Measurements from ENCODE around the gene GABPA.
A peak's percentile ranks its signal among the peaks of the same experiment; 100 is the strongest.
"Not testable (repeated sequence)": the region's sequence is repeated elsewhere in the genome, so short reads cannot be mapped to it uniquely, and the experiment has no call there.

GABPA gene

DNA sequence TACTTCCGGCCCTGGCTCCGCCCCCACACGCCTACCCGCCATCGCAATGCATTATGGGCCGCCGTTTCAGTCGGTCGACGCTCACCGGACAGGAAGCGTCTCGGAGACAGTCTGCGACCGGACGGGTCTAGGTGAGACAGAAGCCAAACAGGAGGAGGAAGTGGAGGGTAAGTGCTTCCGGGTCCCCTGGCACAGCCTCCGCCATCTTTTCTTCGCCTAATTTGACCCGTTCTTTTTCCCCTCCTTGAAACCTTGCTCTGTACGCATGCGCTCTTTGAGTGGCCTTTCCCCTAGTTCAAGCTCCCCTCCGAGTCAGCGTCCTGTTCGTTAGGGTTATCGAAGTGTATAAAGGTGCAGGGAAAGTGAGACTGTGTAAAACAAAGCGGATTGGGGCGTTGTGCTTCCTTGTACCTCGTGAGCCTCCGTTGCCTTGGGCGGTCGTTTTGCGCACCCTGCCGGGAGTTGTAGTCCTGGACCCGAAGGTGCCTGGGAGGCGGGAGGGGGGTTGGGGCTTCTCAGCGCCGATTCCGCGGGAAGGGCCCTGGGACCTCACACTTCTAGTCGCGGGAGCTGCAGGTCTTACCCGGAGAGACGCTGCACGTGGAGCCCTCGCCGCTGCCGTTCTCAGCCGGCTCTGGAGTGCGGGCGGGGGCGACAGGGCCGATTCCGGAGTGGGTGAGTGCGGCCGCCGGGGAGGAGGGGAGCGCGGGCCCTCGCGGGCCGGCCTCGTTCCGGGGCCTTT, at the start of gene GABPA, which contains the start of gene ATP5PF:
Gene GABPA (plus strand): TSS at position 69 of the 742 bp plus-strand sequence. CDS start 6,627 bp downstream, outside the sequence.
Gene ATP5PF (minus strand): TSS at position 1 of the 742 bp plus-strand sequence. CDS start 5,110 bp downstream, outside the sequence.
- peak; percentile 99 for DNase-seq

DNA sequence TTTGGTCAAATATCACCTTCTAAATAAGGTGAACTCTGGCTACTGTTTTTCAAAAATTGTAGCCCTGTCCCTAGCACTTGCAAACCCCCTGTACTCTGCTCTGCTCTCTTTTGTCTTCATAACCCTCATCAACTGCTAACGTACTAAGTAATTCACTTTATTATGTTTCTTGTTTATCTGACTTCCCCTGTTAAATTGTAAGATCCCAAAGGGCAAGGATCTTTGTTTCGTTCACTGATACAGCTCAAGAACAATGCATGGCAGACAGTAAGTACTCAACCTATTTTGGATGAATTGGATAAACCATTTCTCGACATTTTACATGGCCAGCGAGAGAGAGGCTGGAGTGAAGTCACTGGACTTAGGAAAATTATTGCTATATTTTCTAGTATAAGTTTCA, 47.0 kb upstream of the GABPA start:
- no peak for DNase-seq

DNA sequence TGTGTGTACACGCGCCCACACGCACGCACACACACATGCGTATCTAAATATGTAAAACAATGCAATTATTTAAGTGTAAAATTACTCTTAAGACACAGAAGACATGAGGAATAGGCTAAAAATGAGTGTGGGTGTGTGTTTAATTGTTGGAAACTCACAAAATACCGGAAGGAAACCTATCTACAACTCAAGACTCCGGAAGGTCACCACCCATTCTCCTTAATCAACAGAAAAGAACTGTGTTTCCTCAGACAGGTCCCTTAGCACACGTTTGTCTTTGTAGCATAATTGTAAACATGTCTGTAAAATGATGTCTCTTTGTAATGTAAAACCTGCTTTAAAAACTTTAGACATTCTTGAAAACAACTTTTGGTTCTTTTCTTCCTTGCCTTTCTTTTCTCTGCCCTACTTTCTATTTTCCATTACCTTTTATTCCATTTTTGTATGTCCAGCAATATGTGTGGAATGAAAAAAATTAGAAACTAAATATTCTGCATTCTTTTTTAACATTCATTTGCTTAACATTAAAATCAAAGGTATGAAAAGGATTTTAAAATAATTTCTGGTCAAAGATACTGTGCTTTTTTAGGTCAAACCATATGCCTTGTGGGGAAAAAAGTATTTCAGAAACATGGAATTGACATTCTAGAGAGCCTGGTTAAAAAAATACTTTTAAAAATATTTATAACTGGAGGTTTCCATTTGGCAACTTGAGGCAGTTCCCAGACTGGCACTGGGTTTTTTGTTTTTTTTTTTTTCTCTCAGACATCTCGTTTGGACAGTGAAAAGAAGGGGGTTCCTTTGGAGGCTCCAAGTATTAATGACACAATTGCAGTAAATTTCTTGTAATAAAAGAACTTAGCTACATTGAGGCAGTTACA, 46.3 kb upstream of the GABPA start:
- DNase-seq = no peak

DNA sequence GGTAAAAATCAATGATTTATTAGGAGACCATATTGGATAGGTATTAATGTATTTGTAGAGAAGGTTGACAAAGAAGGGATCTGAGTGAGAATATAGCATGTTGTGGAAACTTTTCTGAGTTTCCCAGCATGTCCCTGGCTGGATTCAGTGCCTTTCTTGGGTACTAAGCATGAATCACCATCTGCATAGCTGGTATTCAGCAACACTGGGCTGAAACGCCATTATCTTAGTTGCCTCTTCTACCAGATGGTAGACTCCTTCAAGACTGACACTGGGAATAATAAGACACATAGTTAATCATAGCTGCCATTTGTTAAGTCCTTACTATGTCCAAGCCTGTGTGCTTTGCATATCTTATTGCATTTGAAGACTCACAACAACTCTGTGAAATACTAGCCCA, 45.5 kb upstream of the GABPA start:
- no peak for DNase-seq

DNA sequence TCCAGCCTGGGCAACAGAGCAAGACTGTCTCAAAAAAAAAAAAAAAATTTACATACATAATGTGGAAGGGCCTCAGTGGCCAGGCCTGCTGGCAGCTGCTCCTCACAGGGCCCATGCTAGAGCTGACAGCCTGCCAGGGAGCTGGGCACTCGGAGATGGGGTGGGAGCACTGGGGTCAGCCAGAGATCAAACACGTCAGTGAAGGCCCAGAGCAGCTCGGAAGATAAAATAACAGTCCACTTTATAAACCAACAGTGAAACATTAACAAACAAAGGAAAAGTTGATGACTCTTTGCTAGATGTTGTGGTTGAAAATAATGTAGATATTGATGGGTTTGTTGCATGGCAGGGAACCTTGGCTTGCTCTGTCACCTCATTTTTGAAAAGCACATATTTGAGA, 42.8 kb upstream of the GABPA start:
- no peak for DNase-seq

DNA sequence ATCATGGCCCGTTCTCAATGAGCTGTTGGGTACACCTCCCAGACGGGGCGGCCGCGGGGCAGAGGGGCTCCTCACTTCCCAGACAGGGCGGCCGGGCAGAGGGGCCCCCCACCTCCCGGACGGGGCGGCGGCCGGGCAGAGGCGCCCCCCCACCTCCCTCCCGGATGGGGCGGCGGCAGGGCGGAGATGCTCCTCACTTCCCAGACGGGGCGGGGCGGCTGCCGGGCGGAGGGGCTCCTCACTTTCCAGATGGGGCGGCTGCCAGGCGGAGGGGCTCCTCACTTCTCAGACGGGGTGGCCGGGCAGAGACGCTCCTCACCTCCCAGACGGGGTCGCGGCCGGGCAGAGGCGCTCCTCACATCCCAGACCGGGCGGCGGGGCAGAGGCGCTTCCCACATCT, 39.3 kb upstream of the GABPA start:
- not testable (repeated sequence) for DNase-seq

DNA sequence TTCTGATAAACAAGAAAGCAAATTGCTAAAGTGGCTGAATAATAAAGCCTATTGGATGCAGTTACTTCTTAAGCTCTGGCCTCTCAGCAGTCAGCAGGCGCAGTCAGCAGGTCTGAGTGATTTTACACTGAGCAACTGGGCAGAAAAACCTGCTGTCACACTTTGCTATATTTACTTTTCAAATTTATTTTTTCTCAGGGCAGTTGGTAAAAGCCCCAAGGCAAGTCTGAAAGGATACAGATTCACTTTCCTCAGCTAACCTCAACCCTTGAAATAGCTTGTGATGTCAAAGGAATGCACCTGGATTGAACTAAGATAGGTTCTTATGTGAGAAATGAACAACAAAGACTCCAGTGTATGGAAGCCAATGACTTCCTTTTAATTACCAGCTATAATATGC, 34.0 kb upstream of the GABPA start:
- no peak for DNase-seq

DNA sequence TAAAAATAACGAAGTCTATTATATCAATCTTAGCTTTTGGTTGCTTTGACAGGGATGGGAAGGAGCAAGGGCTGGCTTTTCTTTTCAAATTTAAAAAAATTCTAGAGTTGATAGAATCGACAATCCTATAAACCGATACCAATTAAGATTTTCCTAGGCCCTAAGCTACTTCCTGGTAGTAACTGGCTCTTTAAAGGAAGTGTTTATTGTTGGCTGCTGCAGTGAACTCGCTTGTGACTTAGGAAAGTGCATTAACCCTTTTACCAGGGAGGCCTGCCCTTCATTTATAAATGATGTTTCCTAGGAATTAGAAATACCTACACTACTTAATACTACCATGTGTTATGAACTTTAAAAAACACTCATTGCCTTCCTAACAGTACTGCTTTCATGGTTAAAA, 33.2 kb upstream of the GABPA start:
- DNase-seq = no peak

DNA sequence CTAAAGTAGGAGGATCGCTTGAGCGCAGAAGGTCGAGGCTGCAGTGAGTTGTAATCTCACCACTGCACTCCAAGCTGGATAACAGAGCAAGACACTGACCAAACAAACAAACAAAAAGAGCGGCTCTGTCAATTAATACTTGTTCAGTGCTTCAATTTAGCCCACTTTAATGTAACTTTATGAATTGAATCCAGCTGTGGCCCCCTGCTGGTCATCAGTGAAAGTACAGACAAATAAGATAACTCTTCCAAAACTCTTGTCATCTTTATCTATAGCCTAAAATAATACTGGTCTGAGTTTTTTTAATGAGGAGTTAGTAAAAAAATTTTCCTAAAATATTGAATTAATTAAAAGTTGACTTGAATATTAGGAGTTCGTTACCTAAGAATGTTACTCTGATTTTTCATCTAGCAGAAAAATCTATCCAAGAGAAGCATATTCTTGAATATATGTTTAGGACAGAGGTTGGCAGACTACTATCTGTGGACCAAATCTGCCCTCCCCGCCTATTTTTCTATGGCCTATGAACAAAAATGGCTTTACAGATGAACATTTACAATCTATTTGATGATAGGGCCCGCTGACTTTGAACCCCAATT, 26.2 kb upstream of the GABPA start:
- peak; percentile 49 for DNase-seq

DNA sequence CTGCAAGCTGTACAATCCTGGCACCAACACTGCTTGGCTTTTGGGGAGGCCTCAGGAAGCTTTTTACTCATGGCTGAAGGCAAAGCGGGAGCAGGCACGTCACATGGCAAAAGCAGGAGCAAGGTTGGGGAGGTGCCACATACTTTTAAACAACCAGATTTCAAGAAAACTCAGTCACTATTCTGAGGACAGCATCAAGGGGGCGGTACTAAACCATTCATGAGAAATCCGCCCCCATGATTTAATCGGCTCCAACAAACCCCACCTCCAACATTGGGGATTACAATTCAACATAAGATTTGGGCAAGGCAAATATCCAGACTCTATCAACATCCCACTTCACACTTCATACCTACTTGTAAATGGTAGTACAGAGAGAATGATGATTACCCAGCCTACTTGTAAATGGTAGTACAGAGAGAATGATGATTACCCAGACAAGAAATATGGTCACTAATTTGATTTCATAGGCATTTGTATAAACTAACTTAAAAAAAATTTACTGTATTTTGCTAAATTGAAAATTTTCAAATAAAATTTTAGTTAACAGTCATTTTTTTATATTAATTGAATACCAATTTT, 25.0 kb upstream of the GABPA start:
- DNase-seq = no peak

DNA sequence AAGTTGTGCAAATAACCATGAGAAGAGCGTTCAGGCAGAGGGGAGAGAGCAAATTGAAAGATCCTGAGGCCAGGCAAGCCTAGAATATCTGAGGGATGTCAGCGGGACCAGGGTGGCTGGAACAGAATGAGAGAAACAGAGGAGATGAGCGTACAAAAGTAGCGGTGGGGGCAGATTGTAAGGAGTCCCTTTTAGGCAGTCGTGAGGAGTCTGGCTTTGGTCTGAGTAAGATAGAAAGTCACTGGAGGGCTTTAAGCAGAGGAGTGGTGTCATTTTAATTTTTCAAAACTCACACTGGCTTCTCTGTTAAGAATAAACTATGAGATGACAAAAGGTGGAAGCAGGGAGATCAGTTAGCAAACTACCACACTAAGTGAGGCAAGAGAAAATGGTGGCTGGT, 24.2 kb upstream of the GABPA start:
- no peak for DNase-seq

DNA sequence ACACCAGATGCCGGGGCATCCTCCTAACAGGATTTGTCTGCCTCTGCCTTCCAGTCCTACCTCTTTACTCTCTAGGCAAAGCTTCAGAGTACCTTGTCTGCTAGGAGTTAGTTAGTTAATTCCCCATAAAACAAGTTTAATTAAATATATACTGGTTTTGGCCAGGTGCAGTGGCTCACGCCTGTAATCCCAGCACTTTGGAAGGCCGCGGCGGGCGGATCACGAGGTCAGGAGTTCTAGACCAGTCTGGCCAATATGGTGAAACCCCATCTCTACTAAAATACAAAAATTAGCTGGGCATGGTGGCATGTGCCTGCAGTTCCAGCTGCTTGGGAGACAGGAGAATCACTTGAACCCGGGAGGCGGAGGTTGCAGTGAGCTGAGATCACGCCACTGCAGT, 20.7 kb upstream of the GABPA start:
- not testable (repeated sequence) for DNase-seq

DNA sequence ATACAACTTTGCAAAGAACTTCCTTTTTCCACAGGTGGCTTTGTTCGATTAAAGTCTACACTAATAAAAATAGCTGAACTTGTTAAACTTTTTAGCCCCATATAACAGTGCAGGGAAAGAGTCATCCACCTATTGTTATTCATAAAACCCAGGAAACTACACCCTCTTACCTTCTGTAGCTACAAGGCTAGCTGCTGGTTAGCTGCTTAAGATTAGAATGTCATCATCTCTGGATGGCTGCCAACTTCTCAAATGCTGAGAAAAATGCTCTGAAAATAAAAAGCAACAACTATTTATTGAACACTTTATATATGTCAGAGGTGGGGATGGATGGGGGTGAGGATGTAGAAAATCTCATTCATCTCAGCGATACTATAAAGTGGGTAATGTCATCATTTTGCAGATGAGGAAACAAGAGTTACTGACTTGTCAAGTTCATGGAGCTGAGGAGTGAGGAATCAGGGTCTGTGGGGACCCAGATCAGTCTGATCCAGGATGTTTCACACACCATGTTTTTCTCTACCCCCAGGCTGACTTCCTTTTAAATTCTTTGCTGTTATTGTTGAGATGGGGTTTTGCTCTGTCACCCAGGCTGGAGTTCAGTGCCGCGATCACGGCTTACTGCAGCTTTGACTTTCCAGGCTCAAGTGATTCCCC, 17.2 kb upstream of the GABPA start:
- no peak for DNase-seq

DNA sequence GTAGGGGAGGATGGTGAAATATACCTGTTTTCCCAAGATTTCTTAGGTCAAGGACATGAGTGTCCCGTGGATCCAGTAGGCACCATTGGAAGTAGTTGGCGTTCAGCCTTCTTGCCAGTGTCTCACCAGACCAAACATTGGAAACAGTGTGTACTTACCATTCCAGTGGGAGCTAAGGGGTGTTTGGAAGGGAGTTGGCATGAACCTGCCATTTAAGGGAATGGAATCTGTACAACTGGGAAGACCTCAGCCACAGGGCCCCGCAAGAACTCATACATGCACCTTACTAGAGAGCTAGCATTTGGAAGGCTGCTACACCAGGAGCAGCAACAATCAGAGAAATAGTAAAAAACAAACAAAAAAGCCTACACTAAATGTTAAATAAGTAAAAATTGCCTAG, 12.8 kb upstream of the GABPA start:
- DNase-seq = no peak

DNA sequence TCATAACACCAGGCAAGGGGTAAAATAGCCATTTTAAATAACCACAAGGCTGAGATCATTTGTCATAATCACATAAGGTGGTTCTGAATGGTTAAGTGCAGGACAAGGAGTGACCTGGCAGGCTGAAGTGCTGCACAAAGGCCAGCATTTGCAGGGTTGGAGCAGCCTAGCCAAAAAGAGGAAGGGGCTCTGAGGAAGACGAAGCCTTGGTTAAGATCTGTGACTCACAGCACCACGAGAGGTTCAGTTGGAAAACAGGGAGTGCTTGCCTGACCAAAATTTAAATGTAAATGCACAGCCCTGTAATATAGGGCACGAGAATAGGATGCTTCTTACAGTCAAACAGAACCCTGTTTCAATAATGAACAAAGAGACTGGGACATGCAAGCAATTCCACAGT, 12.1 kb upstream of the GABPA start:
- DNase-seq = no peak

DNA sequence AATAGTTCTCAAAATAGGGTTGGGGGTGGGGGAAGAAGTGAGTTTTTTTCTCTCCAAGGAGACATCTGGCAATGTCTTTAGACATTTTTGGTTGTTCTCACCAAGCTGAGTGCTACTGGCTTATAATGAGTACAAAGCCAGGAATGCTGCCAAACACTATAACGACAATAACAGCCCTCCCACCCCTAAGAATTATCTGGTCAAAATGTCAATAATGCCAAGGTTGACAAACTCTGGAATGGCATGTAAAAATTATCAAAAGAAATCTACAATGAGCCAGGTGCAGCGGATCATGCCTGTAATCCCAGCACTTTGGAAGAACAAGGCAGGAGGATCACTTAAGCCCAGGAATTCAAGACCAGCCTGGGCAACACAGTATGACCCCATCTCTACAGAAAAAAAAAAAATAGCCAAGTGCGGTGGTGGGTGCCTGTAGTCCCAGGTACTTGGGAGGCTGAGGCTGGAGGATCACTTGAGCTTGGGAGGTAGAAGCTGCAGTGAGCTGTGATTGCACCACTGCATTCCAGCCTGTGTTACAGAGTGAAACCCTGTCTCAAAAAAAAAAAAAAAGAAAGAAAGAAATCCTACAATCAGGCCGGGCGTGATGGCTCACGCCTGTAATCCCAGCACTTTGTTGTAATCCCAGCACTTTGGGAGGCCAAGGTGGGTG, 2.5 kb upstream of the GABPA start:
- no peak for DNase-seq

DNA sequence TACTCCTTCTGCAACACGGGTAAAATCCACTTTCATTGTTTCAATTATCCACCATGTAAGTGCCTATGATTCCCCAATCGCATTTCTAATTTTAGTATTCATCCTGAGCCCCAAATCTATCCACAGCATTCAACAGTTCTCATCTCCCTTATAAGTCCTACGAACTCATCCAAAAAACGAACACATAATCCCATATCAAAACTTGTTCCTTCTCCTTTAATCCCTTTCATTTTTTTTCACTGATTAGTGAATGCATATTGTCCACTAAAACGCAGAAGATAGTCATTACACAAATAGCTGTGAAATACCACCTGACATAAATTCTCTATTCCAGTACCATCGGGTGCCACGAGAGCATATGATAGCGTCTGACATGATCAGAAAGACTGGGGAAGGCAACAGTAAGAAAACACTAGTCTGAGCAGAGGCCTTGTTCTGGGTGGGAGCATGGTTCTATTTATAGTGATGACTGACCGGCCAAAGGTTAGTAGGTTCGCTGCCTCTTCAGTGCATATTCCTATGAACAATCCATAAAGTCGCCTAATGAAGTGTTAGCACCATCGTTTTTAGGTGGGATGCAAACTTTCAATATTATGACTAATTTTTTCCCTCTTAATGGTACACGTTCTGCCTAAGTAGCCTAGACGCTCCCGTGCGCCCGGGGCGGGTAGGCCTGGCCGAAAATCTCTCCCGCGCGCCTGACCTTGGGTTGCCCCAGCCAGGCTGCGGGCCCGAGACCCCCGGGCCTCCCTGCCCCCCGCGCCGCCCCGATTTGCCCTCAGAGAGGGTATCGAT, 716 bp upstream of the GABPA start:
- DNase-seq = peak; percentile 47

DNA sequence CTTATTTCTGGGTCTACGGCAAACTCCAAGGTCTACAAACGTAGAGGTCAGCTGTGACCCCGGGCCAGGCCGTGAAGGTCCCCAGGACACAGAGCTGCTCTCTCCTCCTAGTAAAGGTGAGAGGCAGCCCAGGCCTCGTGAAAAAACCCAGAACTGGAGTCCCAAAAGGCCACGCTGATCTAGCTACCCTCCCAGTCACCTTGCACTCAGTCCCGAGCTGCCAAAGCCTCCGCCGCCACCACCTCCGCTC, 193 bp upstream of the GABPA start:
- DNase-seq = no peak

DNA sequence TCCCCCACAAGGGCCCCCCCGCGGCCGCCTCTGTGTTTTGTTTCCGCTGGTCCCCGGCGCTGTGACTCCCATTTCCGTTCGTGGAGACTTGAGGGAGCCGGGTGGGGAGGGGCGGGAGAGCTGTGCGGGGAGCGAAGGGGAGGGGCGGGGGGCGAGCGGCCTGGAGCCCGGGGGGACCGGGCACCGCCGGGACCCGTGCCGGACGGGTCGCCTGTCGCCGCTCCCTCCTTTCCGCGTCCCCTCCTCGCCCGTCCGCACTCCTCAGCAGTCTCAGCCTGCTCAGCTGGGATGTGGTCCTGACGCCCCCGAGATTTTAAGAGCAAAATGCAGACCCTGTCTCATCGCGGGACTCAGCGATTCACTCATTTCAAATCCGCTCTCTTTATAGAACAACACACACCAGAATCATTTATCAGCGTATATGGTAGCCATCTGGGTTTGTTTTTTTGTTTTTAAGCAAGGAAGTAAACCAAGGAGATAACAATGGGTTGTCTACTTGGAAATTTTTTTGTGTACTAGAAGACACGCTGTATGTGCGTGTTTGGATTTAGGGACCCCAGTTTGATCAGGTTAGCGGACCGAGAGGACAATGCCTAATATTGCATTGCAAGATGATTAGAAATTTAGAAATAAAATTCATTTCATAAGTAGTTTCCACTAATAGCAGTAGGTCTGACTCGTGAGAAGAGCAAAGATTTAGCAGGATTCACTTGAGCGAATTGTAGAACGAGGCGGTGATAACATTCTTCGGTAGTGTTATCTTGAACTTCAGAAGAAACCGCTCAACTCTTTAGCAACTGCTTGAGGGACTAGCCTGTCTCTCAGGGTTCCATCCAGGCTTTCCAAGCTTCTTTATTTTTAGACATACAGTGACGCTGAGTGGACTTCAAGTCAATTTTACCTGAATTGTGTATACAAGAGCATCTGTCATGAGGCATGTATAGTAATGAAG, 1.1 kb downstream of the GABPA start:
- peak; percentile 85 for DNase-seq

DNA sequence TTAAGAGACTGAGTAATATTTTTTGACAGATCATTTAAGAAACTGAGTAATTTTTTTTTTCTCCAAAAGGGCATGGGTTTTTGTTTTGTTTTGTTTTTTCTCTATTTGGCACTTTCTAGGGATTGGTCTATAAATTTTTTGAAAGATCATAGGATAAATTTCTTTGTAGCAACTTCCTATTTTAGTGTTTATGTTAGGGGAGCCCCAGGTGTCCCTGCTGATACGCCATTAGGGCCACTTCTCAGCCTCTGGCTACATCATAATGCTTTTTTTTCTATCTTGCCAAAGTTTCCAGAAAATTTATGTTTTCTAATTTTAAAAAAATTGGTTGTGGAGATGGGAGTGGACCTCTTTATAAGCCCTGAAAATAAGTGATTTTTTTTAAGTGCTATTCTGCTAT, 2.6 kb downstream of the GABPA start:
- no peak for DNase-seq

All from activated CD4-positive, alpha-beta T cell treated with anti-CD3 and anti-CD28 coated beads for 48 hours (primary cell).